Neural progenitor cell (in vitro differentiated cells): Measurements from ENCODE around the gene PIAS1.

Source experiments
- EZH2 ChIP-seq: fragments of 200-600 bp; sonication (generic); IDR thresholded peaks from 2 replicates; pipeline ENCODE4 v1.6.1; 2017; ENCODE audit warnings: antibody characterized with exemption, mild to moderate bottlenecking, moderate library complexity
- TF ChIP-seq, protein P1 (sequence below): fragments of 200-600 bp; sonication (generic); IDR thresholded peaks from 2 replicates; pipeline ENCODE4 v1.5.1; 2017; ENCODE audit warnings: antibody characterized with exemption, mild to moderate bottlenecking

DNA sequence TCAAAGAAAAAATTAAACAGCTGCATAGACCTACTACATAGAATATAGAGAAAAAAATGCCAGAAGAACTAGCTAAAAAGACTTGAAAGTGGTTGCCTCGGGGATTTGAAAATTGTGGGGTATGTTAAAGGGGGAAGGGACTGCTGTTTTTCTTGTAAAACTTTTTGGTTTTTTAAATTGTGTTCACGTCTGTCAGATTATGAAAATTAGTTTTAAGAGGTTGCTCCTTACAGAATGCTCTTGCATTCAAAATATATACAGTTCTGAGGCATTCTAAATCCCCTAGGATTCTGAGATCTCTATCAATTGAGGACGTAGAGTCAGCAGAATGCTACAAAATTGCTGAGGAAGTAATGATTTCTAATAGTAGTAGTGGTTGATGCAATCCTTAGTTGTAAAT, 28.6 kb downstream of the PIAS1 start:
- TF ChIP-seq, protein P1, sequence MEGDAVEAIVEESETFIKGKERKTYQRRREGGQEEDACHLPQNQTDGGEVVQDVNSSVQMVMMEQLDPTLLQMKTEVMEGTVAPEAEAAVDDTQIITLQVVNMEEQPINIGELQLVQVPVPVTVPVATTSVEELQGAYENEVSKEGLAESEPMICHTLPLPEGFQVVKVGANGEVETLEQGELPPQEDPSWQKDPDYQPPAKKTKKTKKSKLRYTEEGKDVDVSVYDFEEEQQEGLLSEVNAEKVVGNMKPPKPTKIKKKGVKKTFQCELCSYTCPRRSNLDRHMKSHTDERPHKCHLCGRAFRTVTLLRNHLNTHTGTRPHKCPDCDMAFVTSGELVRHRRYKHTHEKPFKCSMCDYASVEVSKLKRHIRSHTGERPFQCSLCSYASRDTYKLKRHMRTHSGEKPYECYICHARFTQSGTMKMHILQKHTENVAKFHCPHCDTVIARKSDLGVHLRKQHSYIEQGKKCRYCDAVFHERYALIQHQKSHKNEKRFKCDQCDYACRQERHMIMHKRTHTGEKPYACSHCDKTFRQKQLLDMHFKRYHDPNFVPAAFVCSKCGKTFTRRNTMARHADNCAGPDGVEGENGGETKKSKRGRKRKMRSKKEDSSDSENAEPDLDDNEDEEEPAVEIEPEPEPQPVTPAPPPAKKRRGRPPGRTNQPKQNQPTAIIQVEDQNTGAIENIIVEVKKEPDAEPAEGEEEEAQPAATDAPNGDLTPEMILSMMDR, result no peak
- TF ChIP-seq EZH2, result no peak
